ENCODE results near the gene ODF4.

GRCh38 chr17:8327303-8327649, 12.4 kb upstream of the ODF4 start:
- TF ChIP-seq ZNF513 (tag by site-specific recombination; IDR thresholded peaks at IDR 0.05) (no peak), CTCF (tag by site-specific recombination; IDR thresholded peaks at IDR 0.05) (no peak), ZNF174 (tag by site-specific recombination; IDR thresholded peaks at IDR 0.05) (no peak), WT1 (tag by site-specific recombination; IDR thresholded peaks at IDR 0.05) (no peak), SALL2 (tag by site-specific recombination; IDR thresholded peaks at IDR 0.05; ENCODE audit: borderline replicate concordance) (no peak), ZNF211 (tag by site-specific recombination; IDR thresholded peaks at IDR 0.05; ENCODE audit: low read depth) (no peak)
- TF ChIP-seq, protein P1, sequence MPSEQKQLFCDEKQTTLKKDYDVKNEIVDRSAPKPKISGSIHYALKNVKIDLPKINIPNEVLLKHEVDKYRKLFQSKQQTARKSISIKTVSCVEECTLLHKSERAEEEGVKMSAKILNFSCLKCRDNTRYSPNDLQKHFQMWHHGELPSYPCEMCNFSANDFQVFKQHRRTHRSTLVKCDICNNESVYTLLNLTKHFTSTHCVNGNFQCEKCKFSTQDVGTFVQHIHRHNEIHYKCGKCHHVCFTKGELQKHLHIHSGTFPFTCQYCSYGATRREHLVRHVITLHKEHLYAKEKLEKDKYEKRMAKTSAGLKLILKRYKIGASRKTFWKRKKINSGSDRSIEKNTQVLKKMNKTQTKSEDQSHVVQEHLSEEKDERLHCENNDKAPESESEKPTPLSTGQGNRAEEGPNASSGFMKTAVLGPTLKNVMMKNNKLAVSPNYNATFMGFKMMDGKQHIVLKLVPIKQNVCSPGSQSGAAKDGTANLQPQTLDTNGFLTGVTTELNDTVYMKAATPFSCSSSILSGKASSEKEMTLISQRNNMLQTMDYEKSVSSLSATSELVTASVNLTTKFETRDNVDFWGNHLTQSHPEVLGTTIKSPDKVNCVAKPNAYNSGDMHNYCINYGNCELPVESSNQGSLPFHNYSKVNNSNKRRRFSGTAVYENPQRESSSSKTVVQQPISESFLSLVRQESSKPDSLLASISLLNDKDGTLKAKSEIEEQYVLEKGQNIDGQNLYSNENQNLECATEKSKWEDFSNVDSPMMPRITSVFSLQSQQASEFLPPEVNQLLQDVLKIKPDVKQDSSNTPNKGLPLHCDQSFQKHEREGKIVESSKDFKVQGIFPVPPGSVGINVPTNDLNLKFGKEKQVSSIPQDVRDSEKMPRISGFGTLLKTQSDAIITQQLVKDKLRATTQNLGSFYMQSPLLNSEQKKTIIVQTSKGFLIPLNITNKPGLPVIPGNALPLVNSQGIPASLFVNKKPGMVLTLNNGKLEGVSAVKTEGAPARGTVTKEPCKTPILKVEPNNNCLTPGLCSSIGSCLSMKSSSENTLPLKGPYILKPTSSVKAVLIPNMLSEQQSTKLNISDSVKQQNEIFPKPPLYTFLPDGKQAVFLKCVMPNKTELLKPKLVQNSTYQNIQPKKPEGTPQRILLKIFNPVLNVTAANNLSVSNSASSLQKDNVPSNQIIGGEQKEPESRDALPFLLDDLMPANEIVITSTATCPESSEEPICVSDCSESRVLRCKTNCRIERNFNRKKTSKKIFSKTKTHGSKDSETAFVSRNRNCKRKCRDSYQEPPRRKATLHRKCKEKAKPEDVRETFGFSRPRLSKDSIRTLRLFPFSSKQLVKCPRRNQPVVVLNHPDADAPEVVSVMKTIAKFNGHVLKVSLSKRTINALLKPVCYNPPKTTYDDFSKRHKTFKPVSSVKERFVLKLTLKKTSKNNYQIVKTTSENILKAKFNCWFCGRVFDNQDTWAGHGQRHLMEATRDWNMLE (tag by site-specific recombination; conservative IDR thresholded peaks at IDR 0.05; ENCODE audit: low read depth): no peak
- TF ChIP-seq, protein P2, sequence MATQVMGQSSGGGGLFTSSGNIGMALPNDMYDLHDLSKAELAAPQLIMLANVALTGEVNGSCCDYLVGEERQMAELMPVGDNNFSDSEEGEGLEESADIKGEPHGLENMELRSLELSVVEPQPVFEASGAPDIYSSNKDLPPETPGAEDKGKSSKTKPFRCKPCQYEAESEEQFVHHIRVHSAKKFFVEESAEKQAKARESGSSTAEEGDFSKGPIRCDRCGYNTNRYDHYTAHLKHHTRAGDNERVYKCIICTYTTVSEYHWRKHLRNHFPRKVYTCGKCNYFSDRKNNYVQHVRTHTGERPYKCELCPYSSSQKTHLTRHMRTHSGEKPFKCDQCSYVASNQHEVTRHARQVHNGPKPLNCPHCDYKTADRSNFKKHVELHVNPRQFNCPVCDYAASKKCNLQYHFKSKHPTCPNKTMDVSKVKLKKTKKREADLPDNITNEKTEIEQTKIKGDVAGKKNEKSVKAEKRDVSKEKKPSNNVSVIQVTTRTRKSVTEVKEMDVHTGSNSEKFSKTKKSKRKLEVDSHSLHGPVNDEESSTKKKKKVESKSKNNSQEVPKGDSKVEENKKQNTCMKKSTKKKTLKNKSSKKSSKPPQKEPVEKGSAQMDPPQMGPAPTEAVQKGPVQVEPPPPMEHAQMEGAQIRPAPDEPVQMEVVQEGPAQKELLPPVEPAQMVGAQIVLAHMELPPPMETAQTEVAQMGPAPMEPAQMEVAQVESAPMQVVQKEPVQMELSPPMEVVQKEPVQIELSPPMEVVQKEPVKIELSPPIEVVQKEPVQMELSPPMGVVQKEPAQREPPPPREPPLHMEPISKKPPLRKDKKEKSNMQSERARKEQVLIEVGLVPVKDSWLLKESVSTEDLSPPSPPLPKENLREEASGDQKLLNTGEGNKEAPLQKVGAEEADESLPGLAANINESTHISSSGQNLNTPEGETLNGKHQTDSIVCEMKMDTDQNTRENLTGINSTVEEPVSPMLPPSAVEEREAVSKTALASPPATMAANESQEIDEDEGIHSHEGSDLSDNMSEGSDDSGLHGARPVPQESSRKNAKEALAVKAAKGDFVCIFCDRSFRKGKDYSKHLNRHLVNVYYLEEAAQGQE (tag by site-specific recombination; IDR thresholded peaks at IDR 0.05): no peak

All from HEK293 (cell line).